Effector CD4-positive, alpha-beta T cell (primary cell): Measurements from ENCODE around the gene FCN3.

ENCODE experiments used
- DNase-seq: peaks from one replicate; pipeline ENCODE4 v3.0.0-alpha.2; 2020

Gene FCN3

DNA sequence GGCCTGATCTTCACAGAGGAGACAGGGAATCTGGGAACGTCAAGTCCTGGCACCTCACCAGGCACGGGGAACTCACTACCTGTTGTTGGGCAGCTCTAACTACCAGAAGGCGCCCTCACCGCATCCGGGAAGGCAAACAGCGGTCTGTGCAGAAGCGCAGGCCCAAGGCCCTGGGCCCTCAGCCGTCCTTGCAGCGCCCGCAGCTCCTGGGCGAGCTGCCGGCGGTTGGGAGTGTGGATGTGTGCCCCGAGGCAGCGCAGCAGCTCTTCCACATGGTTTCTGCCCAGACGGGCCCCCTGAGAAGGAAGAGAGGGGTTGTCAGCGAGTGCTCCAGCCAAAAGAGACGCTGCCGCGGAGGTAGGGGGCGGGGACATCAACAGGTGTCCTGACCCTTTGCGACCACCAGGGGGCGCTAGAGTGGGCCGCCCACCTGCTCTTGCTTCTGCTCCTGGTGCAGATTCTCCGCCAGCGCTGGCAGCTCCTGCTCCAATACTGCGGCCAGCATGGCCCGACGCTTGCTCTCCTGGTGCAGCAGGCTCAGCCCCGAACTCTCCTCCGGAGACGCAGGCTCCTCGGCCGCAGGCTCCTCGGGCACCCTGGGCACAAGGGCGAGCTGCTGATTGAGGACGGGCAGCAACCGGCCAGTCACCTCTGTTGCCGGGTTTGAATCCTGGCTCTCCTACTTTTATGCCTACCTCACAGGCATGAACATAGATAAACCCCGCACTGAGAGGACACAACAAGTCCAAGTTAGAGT, 17.2 kb downstream of the FCN3 start:
- peak; percentile 75 for DNase-seq

DNA sequence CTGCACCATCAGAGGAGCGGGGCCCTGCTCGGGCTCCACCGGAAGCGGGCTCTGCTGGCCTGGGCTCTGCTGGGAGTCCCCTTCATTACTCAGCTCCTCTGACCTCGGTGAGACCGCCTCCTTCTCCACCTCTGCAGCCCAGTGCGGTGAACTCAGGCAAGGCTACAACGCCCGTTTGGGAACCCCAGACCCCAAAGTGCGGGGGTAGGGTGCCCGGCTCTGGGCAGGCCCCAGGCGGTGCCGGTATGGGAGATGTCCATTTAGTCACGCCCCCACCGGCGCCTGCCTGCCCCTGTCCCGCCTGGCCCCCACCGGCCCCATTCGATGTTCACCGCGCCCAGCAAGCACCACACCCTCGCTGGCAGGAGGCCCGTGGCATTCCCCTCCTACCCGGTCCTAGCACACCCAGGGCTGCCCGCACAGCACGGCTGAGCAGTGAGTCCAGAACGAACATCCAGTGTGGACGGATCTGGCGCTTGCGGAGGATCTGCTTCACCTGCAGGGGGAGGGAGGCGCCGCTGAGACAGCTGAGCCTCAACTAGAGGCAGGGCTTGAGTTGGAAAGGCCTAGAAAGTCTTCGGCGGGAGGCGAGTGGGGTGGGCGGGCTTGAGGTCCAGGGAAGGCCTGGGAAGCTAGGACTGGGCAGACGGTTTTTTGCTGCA, 17.9 kb downstream of the FCN3 start:
- peak; percentile 17 for DNase-seq

DNA sequence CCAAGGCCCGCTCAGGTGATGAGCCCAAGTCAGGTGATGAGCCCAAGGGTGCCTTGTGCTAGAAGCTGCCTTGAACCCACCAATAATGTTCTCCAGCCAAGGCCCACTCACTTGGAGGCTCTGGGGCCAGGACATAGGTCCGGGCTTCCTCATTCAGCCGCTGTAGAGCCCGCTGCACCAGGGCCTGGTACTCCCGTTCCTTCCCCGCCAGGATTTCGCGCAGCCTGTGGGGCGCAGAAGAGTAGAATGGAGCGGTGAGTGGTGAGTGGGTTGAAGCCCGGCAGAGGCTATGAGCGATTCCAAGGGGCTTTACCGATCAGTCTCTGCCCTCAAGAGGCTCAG, 18.4 kb downstream of the FCN3 start:
- no peak for DNase-seq

DNA sequence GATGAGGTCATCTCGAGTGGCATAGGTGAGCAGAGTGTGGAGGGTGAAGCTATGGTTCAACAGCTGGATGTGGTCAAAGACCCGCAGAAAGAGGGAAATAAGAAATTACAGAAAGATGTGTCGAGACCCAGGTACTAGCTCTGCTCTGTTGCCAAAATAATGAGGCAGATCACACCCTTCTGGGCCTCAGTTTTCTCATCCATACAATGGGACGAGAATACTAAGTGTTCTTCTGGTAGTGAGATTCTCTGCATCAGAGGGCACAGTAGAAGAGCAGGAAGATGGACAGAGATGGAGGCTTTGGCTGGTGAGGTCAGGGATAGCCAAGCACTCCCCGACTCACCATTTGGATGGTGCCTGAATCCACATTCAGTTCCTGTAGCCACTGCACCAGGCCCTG, 18.9 kb downstream of the FCN3 start:
- DNase-seq = no peak

DNA sequence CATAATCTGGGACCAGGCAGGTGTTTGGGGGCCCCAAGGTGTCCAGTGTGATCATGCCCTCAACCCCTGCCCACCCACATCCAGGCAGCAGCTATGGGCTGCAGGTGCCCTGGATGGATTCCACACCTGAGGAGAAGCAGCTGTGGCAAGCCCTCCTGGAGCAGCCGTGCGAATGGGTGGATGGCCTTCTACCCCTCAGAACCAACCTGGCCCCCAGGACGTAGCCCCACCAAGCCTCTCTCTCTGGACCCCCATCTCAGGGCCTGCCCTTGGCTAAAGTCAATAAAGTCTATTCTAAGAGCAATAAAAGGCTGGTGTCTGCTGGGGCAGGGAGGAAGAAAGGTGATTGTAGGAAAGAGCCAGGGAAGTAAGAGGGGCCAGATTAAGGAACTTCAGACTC, 21.0 kb downstream of the FCN3 start:
- DNase-seq = no peak

DNA sequence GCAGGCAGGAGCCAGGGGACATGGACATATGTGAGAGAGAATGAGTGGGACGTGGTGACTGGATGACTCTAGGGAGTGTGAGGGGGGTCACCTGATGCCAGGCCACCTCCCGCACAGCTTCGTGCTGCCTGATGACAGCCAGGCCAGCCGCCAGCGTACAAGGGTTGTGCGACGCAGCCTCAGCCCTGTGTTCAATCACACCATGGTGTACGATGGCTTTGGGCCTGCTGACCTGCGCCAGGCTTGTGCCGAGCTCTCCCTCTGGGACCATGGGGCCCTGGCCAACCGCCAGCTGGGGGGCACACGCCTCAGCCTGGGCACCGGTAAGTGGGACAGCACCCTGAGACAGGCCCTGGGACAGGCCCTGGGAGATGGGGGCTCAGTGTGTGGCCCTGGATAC, 21.5 kb downstream of the FCN3 start:
- DNase-seq = no peak

DNA sequence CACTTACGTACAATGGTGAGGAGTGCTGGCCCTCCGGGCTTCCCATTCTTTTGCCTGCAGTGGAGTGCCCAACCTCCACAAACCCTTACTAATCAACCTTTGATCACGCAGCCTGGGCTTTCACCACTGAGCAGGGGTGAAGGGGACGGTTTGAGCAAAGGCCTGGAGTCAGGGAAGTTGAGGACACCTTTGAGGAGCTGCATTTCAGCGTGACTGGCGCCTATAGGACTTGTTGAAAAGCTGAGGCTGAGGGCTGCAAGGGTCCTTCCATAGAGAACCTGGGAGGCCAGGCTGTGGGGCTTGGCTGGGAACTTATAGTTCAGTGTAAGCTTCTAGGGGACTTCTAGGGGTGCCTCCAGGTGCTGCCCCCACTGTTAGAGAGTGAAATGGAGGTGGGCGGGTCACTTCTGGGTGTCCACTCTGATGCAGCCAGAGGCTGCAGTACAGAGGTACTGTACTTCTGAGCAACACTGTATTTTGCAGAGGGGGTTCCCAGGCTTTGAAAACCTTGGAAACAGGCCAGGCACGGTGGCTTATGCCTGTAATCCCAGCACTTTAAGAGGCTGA, 23.0 kb downstream of the FCN3 start:
- no peak for DNase-seq

DNA sequence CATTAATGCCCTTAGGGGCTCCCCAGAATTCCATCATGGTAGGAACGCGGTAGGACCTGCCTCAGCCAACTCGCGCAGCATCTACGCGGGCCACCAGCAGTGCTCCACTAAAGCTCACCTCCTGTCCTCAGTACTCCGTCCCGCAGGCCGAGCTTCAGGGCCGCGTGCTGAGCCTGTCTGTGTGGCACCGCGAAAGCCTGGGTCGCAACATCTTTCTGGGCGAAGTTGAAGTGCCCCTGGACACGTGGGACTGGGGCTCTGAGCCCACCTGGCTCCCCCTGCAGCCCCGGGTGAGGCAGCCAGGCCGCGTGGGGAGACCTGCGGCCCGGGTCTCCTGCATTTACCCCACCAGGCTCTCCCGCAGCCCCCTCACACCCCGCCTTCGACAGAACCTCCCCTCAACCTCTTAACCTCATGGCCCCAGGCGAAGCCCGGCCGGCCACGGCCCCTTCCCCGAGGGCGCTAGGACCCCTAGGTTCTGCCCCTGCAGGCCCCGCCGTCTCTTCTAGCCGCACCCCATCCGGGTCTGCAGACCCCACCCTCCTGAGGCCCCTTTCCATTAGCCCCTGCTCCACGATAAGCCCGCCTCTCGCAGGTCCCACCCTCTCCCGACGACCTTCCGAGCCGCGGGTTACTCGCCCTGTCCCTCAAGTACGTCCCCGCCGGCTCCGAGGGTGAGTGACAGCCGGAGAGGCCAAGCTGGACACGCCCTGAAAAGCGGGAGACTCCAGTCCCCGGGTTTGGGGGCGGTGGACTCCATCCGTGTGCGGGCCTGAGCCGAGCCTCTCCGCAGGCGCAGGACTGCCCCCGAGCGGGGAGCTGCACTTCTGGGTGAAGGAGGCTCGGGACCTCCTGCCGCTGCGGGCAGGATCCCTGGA, 23.7 kb downstream of the FCN3 start:
- no peak for DNase-seq

DNA sequence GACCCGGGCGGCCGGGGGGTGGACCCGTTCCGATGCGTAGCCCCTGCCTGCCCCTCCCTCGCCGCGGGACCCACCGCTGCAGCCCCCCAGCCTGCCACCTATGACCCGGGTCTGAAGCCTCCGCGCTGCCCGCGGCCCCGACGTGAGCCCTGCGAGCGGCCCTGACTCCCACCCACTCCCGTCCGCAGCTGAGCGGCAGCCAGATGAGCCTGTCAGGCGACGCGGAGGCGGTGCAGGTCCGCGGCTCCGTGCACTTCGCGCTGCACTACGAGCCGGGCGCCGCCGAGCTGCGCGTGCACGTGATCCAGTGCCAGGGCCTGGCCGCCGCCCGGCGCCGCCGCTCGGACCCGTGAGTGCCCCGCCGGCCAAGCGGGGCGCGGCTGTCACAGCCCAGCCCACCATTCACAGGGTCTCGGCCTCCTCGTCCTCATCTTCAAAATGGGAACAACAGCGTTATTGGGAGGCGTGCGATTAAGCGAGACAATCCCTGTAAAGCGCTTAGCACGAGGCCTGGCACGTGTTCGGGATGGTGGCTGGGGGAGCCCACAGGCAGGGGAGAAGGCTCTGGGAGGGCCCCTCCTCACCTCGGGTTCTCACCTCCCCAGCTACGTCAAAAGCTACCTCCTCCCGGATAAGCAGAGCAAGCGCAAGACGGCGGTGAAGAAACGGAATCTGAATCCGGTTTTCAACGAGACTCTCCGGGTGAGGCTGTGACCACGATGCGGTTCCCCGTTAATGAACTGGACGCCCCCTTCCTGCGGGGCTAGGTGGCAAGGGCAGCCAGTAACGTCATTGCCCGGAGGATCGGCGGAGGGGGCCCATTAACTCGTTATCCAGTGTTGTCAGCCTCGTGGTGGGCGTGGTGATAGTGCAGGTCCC, 24.6 kb downstream of the FCN3 start:
- DNase-seq = no peak

DNA sequence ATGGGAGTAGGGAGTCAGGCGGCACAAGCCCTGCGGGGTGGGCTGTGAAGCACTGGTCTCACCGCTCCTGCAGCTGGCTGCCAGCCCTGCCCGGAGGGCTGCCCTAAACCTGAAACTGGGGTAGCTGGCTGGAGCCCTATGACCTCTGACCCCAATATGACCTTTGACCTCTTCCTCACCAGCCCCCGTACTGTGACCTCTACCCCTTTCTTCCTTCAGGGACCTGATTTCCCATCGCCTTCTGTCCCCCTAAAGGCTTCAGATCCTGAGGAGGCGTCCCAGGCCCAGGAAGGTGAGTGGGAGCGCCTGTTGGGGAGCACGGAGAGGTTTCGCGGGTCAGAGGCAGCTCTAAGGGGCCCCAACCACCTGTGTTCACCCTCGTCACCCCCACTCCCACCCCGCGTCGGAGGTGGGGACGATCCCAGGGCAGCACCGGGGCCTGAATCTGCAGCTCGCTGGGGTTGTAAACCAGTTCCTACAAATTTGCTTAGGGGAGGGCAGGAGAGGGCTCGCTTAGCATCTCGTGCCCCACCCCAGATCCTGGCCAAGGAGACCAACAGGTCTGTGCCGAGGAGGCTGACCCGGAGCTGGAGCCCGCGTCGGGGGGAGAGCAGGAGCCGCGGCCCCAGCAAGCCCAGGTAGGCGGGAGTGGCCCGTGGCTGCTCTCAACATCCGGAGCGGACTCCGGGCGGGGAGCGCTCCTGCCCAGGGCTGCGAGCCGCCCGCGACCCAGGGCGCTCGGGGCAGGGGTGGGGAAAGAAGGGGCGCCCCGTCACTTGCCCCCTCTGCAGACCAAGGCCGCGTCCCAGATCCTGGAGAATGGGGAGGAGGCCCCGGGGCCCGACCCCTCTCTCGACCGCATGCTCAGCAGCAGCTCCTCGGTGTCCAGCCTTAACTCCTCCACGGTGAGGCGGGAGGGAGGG, 25.5 kb downstream of the FCN3 start:
- DNase-seq = peak; percentile 18

DNA sequence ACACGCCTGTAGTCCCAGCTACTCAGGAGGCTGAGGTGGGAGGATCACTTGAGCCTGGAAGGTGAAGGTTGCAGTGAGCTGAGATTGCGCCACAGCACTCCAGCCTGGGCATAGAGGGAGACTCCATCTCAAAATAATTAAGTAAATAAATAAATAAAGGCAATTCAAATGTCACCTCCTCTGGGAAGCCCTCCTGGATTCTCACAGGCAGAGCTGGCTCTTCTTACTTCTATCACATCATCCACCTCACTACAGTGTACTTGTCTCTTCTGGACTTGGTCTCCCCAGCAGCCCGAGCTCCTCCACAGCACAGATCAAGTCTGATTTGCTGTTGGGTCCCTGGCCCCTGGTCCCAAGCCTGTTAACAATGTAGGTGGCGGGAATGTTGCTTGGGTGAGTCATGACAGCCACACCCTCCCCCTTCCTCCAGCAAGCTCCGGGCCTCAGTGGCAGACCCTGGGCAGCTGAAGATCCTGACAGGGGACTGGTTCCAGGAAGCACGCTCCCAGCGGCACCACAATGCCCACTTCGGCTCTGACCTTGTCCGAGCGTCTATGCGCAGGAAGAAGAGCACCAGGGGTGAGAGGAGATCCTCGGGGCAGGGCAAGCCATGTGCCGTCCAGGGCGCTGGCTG, 27.5 kb downstream of the FCN3 start:
- no peak for DNase-seq

DNA sequence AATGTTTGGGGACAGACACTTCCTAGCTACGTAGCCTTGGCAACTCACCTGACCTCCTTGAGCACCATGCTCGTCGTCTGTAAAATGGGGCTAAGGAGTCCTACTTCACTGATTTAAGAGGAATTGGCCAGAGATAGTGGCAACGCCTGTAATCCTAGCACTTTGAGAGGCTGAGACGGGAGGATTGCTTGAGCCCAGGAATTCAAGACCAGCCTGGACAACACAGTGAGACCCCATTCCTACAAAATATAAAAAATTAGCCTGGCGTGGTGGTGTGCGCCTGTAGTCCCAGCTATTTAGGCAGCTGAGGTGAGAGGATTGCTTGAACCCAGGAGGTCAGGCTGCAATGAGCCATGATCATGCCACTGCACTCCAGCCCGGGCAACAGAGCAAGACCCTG, 28.3 kb downstream of the FCN3 start:
- DNase-seq = no peak

DNA sequence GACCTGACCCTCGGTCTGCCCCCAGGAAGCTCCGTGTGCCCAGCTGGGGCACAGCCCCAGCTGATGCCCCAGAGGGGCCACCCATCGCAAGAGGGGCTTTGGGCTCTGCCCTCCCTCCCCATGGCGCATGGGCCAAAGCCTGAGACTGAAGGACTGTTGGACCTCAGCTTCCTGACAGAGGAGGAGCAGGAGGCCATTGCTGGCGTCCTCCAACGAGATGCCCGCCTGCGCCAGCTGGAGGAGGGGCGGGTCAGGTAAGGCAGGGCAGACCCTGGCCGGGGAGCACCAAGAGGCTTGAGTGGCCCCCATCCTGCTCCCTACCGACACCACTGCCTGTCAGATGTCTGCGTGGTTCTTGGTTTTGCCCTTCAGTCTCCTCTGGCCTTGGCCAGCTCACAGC, 29.4 kb downstream of the FCN3 start:
- DNase-seq = no peak

DNA sequence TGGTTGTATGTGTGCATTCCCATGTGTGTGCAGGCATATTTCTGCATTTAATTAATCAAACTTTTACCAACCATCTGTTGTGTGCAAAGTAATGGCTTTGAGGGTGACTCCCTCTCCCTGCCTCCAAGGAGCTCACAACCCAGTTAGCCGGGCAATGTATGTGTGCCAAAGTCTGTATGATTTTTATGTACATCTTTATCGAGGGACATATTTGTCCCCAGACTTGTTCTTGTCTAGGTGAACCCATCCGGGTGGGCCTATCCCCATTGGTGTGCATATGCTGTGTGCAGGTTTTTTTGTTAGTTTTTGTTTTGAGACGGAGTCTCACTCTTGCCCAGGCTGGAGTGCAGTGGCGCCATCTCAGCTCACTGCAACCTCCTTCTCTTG, 31.0 kb downstream of the FCN3 start:
- DNase-seq = no peak

DNA sequence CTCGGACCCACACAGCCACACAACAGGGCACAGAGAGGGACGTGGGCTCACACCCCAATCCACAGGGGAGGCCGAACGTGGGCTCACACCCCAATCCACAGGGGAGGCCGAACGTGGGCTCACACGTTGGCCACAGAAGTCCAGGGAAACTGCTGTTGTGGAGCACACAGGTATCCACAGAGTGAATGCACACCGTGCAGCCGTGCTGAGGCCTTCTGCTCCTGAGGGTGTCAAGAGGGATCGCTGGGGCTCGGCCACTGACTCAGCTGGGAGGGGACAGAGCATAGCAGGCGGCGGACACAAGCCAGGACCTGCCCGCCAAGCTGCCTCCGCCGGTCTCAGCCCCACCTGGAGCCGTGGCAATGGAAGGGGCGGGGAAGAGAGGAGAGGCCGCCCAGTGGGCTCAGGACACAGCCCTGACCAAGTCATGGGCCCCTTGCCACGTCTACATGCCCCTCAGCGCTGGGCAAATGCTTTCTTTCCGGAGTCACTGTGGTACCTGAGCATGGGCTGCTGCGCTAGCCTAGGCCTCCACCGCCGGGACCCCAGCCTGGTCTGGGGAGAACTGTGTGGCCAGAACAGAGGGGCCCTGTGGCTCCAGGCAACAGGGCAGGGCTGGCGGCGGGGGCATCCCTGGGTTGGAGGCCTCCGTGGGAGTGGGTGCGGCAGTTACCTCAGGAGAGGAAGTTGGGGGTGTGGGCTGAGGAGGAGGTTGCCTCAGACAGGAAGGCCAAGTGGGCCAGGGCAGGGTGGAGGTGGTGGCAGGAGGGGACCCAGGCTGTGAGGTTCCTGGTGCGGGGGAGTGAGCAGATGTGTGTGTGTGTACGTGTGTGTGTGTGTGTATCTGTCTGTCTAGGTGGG, 31.6 kb downstream of the FCN3 start:
- peak; percentile 69 for DNase-seq

DNA sequence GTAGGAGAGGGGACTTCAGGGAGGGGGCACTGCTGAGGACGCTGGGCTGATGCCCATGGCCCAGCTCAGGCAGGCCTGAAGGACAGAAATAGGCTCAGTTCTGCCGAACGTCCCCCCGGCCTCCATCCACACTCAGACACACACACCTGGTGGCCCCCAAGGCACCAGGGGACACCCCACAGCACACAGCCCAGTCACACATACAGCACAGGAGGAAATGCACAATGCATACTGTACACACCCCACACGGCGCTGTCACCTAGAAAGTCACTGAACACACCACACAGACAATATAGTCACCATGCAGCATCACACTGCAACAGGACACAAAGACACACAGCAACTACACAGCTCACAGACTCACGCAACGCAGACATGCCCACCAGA, 32.2 kb downstream of the FCN3 start:
- DNase-seq = no peak

DNA sequence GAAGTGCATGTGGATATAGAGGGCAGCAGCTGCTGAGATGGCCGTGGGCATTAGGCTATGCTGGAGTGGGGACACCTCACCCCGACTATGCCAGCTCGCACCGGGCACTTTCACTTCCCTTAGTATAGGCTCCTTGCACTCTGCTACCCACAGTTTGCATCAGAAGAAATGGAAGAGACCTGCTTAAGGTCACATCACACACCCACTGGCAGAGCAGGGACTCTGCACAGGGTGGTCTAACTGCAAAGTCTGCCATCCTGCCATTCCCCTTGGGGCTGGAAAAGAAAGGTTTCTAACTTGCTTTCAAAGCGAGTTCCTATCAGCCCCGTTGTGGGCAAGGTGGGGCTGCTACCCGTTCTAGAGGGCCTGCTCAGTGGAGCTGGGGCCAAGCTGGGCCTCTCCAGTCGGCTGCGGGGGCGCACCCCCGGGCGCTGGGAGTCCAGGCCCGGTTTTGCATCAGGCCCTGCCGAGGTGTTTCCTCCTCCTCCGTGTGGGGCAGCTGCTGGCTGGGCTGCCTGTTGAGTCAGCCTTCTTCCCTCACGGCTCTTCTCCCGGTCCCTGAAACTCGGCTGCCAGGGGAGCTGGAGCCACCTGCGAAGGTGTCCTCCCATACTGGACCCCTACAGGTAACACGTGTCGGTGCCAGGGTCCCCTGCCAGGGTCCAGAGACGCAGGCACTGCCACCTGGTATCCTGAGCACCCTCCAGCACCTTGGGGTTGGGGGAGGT, 32.9 kb downstream of the FCN3 start, which contains the start of gene SYTL1:
TSS of gene SYTL1 (plus strand) at position 498 of the 728 bp plus-strand sequence. CDS start 3,313 bp downstream, outside the sequence.
- DNase-seq = peak; percentile 58

DNA sequence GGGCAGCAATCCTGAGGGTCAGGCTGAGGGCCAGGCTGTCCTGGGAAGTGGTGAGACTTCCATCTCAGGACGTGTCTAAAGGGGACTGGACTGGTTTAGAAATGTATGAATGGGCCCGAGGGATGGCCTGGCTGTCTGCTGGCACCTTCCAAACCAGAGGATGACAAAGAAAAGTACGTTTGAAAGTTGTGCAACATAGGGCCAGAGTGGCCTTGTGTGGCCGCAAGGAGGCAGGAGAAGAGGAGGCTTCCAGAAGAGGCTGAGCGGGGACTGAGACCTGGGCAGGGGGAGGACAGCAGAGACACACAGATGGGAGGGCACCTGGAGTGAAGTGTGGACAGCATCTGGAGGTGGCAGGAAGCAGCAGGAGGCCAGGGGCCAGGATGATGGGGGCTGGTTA, 35.4 kb downstream of the FCN3 start:
- DNase-seq = no peak

DNA sequence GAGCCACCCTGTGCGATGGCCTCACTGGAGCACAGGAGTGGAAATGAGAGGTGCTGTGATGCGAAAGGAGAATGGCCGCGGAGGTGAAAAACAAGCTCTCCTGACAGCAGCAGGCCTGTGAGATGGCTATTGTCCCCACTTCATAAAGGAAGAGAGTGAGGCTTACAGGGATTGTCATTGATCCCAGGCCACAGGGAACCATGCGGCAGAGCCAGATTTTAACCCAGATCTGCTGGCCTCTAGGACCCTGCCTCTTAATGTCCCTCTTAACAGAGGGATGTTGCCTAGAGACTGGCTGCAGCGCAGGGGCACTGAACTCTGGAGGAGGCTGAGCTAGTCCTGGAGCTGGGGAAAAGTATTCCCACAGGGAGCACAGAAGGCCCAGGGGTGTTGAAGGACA, 35.9 kb downstream of the FCN3 start:
- DNase-seq = no peak
